Kidney (tissue), 14 donors: Measurements from ENCODE around the gene GYS1. TPM values are rescaled to one million over a fixed set of nuclear protein-coding genes. Genes with fewer than 3 reads are reported as not detected.
A peak's percentile ranks its signal among the peaks of the same experiment; 100 is the strongest.
"Not testable (repeated sequence)": the region's sequence is repeated elsewhere in the genome, so short reads cannot be mapped to it uniquely, and the experiment has no call there.

Experiments used
- DNase-seq, 5 donors: peaks; one replicate each; pipeline ENCODE4 v3.0.0-alpha.2; 2013 to 2020
- FAIRE-seq: peaks from 2 replicates; lab custom pipeline; 2012; peaks lifted over from hg19 to GRCh38; lab: Jason Lieb, UNC
- H3K27ac ChIP-seq, 2 donors: one replicate each; pipeline ENCODE4 v1.7.0; 2013; ENCODE audit warnings: low read depth in 2 of 2, low read length in 2 of 2, inconsistent platforms in 1 of 2
- H3K27me3 ChIP-seq: one replicate; pipeline ENCODE4 v1.7.1; 2013; ENCODE audit warnings: low read length, inconsistent platforms; ENCODE audit not compliant: control insufficient read depth, insufficient read depth
- H3K36me3 ChIP-seq, 3 donors: one replicate each; pipeline versions ENCODE4 v1.7.0 to v1.7.1; 2013; ENCODE audit warnings: low read length in 3 of 3, control low read depth in 1 of 3, inconsistent platforms in 1 of 3; ENCODE audit not compliant: insufficient read depth in 3 of 3, control insufficient read depth in 2 of 3
- H3K4me1 ChIP-seq, 3 donors: one replicate each; pipeline versions ENCODE4 v1.7.0 to v1.7.1; 2013; ENCODE audit warnings: low read length in 3 of 3, inconsistent platforms in 1 of 3, low read depth in 1 of 3; ENCODE audit not compliant: control insufficient read depth in 2 of 3, insufficient read depth in 2 of 3
- H3K4me3 ChIP-seq, 3 donors: one replicate each; pipeline versions ENCODE4 v1.7.0 to v1.8.1; 2013; ENCODE audit warnings: low read length in 3 of 3, control low read depth in 1 of 3, inconsistent platforms in 1 of 3
- H3K9ac ChIP-seq, 3 donors: one replicate each; pipeline versions ENCODE4 v1.7.0 to v1.7.1; 2013; ENCODE audit warnings: low read length in 3 of 3, control low read depth in 1 of 3, inconsistent platforms in 1 of 3
- H3K9me3 ChIP-seq, 3 donors: one replicate each; pipeline versions ENCODE4 v1.7.0 to v1.7.1; 2013; ENCODE audit warnings: low read length in 3 of 3, control low read depth in 1 of 3, inconsistent platforms in 1 of 3; ENCODE audit not compliant: control insufficient read depth in 2 of 3, insufficient read depth in 1 of 3
- CTCF ChIP-seq: IDR thresholded peaks from 3 replicates; pipeline ENCODE4 v1.5.1; 2012; ENCODE audit warnings: mild to moderate bottlenecking, moderate library complexity, borderline replicate concordance; ENCODE audit not compliant: insufficient read depth; ENCODE audit errors: extremely low read depth
- intact Hi-C: fragments of 100-400 bp; cut with DNase I; formaldehyde crosslinking; loops from one replicate; pipeline ENCODE4 v1.11.1; 2022
- polyA plus RNA-seq: library from polyadenylated mRNA; stranded (reverse); fragments of 350-450 nt; fragmentation: Illumina TruSeq; extraction: RNeasy Lipid Tissue Mini Kit (QIAGEN cat#74804); gene quantifications from one replicate; pipeline ENCODE4 v1.2.3, GENCODE V29; 2014; ENCODE audit warnings: low read depth, low replicate concordance; ENCODE audit not compliant: insufficient read depth
- total RNA-seq: library from RNA; stranded (reverse); fragmentation: NEBNext Ultra II Directional; extraction: Animal tissue kit (Norgen Biotek cat#: 25700); gene quantifications from one replicate; pipeline ENCODE4 v1.2.1, GENCODE V29; 2021
- donor health status: control.
- donor health status: control.
- donor health status: control.
- donor health status: control.
- donor health status: control.
- donor health status: DM: yes; HTN: yes; CAD: no.
- donor health status: Normal renal cell carcinoma (clear cell type).

Gene GYS1
- total and polyA plus RNA-seq, 2 donors from 2014 or later: 23.9 to 41.5 TPM

DNA sequence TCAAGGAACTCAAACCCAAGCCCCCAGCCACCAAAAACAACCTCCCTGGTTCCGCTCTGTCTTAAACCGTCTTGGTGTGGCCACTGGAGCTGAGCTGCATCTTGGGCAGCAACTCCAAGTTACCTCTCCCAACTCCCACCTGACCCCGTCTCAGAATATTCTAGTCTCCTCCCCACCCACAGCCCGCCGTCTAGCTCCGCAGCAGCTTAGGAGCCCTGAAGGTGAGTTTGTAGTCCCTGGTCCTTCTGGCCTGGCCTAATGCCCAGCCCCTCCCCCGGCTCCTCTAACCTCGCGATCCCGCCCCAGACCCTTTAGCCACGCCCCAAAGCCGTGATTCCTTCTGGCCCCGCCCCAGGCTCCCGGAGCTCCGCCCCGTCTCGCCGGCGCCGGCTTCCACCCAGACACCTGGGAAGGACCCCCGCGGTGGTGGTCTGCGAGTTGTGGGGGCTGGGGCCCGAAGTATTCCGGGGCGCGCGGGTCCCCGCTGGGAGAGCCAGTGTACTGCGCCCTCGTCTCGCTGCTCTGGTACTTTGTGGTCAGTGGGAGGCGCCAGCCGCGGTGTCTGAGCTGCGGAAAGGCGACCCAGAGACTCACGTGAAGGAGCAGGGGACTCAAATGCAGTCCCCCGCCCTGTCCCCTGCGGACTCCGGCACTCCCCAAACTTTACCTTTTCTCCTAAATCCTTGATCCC is 26.3 kb upstream of the GYS1 start:
- Histone ChIP-seq H3K4me1 (peaks cover 0 to 6% (median 0%) of the 10 kb centered on the region in 3 donors), H3K9ac (no peak overlapping the region), H3K36me3 (no peaks in the 10 kb centered on the region), H3K27me3 (no peaks in the 10 kb centered on the region), H3K9me3 (no peaks in the 10 kb centered on the region), H3K27ac (no peak overlapping the region), H3K4me3 (peak overlapping the region in 2 of 3 donors; percentile 14 to 46)
- no peak for FAIRE-seq
- TF ChIP-seq CTCF: no peak
- intact Hi-C loops: no loop called here
- peak in 4 of 5 donors; percentile 69 to 82 (median 75) for DNase-seq

DNA sequence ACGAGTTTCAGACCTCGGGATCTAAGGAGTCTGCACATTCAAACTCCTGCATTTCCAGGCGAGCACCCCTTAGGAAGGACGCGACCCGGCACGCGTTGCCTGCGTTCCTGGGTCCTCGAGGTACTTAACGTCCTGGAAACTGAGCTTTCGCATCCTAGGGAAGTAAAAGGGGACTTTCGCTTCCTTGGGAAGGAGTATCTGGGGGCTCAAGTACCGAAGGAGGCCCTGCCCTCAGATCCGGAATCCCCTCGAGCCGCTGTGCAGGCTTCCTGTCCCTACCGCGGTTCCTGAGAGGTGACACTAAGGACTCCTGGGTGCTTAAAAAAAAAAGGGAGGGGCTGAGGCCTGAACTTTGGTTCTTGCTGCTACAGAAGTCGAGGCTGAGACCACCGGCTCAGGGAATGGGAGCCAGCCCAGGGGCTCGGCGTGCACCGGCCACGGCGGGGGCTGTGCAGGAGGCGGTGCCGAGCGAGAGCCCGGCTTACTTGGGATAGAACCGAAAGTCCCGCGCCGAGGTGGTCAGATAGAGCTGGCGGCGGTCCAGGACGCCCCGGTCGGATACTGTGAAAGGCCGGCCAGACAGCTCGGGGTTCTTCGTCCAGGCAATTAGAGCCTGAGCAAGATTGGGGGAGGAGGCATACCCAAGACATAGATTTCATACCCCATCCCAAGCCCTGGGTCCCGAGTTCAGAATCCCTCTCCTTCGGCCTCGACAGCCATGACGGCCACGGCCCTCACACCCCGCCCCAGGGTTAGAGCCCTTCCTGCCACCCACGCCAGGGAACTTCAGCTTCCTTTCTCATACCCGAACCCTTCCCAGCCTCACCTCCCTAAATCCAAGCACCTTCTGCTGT is 25.5 kb upstream of the GYS1 start:
- FAIRE-seq, H3K4me1 ChIP-seq, H3K9me3 ChIP-seq, intact Hi-C loops, H3K36me3 ChIP-seq, H3K27ac ChIP-seq, H3K27me3 ChIP-seq: not testable (repeated sequence)
- peak overlapping the region in 2 of 3 donors; percentile 39 to 46 for H3K4me3 ChIP-seq
- peak in 2 of 5 donors; percentile 28 to 33 for DNase-seq
- peak overlapping the region in 1 of 3 donors; percentile 54 for H3K9ac ChIP-seq

GRCh38 chr19:49017666-49018351 is 24.7 kb upstream of the GYS1 start:
- Histone ChIP-seq H3K9ac (no peak overlapping the region), H3K36me3 (no peaks in the 10 kb centered on the region), H3K27me3 (no peaks in the 10 kb centered on the region), H3K4me3 (peak overlapping the region in 2 of 3 donors; percentile 30 to 46), H3K4me1 (peaks cover 0 to 6% (median 0%) of the 10 kb centered on the region in 3 donors), H3K27ac (no peak overlapping the region), H3K9me3 (no peaks in the 10 kb centered on the region)
- TF ChIP-seq CTCF: peak; percentile 28
- FAIRE-seq (no peak), DNase-seq (peak in 4 of 5 donors; percentile 67 to 82 (median 74))
- intact Hi-C loops: no loop called here
